Endothelial cell of umbilical vein (primary cell): Measurements from ENCODE around the gene MRGPRD. TPM values are rescaled to one million over a fixed set of nuclear protein-coding genes. Genes with fewer than 3 reads are reported as not detected.
"Not testable (repeated sequence)": the region's sequence is repeated elsewhere in the genome, so short reads cannot be mapped to it uniquely, and the experiment has no call there.

Experiments
- BruUV-seq: library from RNA; stranded (reverse); fragments of 400-500 nt; replicated peaks from 2 replicates; lab custom pipeline; 2021; lab: Mats Ljungman, UMichigan
- CTCF ChIA-PET: fragments of 300-600, 350-600 bp; sonication (Branson Sonifier 250); formaldehyde crosslinking; loops from one replicate; lab custom pipeline; 2021; ENCODE audit warnings: antibody characterized with exemption, inconsistent platforms; lab: Charles Lee
- POLR2A ChIA-PET: fragments of 300-600, 350-600 bp; sonication (Branson Sonifier 250); formaldehyde crosslinking; loops from one replicate; lab custom pipeline; 2021; ENCODE audit warnings: antibody characterized with exemption, inconsistent platforms; lab: Charles Lee
- DNase-seq: peaks from one replicate; pipeline ENCODE4 v3.0.0-alpha.2; 2011; ENCODE audit warnings: low read depth, low spot score
- FAIRE-seq: peaks from 2 replicates; lab custom pipeline; 2011; peaks lifted over from hg19 to GRCh38; lab: Jason Lieb, UNC
- H2AFZ ChIP-seq: 2 replicates; pipeline ENCODE4 v1.6.0; 2012; ENCODE audit warnings: low read depth, low read length, control low read depth, inconsistent platforms
- H3K27ac ChIP-seq: 2 replicates; pipeline ENCODE4 v1.5.1; 2011; ENCODE audit warnings: low read depth, mild to moderate bottlenecking, control low read depth, low read length, moderate library complexity; ENCODE audit not compliant: insufficient read depth
- H3K27me3 ChIP-seq, 2 experiments: 2 replicates each; pipeline versions ENCODE4 v1.6.0 to v1.6.1; 2011; ENCODE audit warnings: low read length in 2 of 2, mixed read lengths in 1 of 2; ENCODE audit not compliant: control insufficient read depth in 2 of 2, insufficient read depth in 2 of 2
- H3K36me3 ChIP-seq, 2 experiments: 2 replicates in 1 of 2; 3 replicates in 1 of 2; pipeline ENCODE4 v1.5.1; 2011; ENCODE audit warnings: low read length in 2 of 2, mild to moderate bottlenecking in 1 of 2, moderate library complexity in 1 of 2; ENCODE audit not compliant: control insufficient read depth in 2 of 2, insufficient read depth in 2 of 2; ENCODE audit errors: extremely low read depth in 1 of 2
- H3K4me1 ChIP-seq: 3 replicates; pipeline ENCODE4 v1.5.1; 2011; ENCODE audit warnings: mild to moderate bottlenecking, low read length; ENCODE audit not compliant: control insufficient read depth, insufficient read depth; ENCODE audit errors: extremely low read depth
- H3K4me2 ChIP-seq: 2 replicates; pipeline ENCODE4 v1.6.1; 2011; ENCODE audit warnings: low read length, control low read depth, mixed read lengths; ENCODE audit not compliant: insufficient read depth
- H3K4me3 ChIP-seq, 3 experiments: fragments of 200-600 bp in 1 of 3; sonication (generic), shearing (Covaris generic) in 1 of 3; replicated peaks in 1 of 3; 2 replicates each; pipeline ENCODE4 v1.5.1; 2011 to 2016; ENCODE audit warnings: control low read depth in 3 of 3, low read length in 3 of 3, mild to moderate bottlenecking in 2 of 3, inconsistent platforms in 1 of 3, low read depth in 1 of 3, moderate library complexity in 1 of 3; ENCODE audit not compliant: insufficient read depth in 1 of 3
- H3K79me2 ChIP-seq: 2 replicates; pipeline ENCODE4 v1.6.0; 2012; ENCODE audit warnings: low read length, inconsistent platforms; ENCODE audit not compliant: control insufficient read depth, insufficient read depth
- H3K9ac ChIP-seq: replicated peaks from 2 replicates; pipeline ENCODE3; 2011; ENCODE audit warnings: low read length, control low read depth; ENCODE audit not compliant: insufficient read depth; ENCODE audit errors: extremely low read depth
- H3K9me1 ChIP-seq: replicated peaks from 3 replicates; pipeline ENCODE4 v1.6.0; 2011; ENCODE audit warnings: mild to moderate bottlenecking, low read length; ENCODE audit not compliant: control insufficient read depth, insufficient read depth; ENCODE audit errors: extremely low read depth
- H3K9me3 ChIP-seq: replicated peaks from 2 replicates; pipeline ENCODE4 v1.5.1; 2012; ENCODE audit warnings: low read length, inconsistent platforms; ENCODE audit not compliant: control insufficient read depth, insufficient read depth
- H4K20me1 ChIP-seq: replicated peaks from 2 replicates; pipeline ENCODE3; 2011; ENCODE audit warnings: mild to moderate bottlenecking, low read length; ENCODE audit not compliant: control insufficient read depth, insufficient read depth; ENCODE audit errors: extremely low read depth
- EZH2 ChIP-seq: IDR thresholded peaks from 2 replicates; pipeline ENCODE4 v1.6.1; 2012; ENCODE audit warnings: borderline replicate concordance, low read depth, mild to moderate bottlenecking, moderate library complexity, low read length, inconsistent platforms; ENCODE audit not compliant: severe bottlenecking
- FOS ChIP-seq: IDR thresholded peaks from 2 replicates; pipeline ENCODE4 v1.6.1; 2011; ENCODE audit warnings: mild to moderate bottlenecking, low read length, moderate library complexity, borderline replicate concordance; ENCODE audit not compliant: insufficient read depth
- GATA2 ChIP-seq: IDR thresholded peaks from 2 replicates; pipeline ENCODE4 v1.7.0; 2011; ENCODE audit warnings: low read depth, mild to moderate bottlenecking, moderate library complexity, mixed read lengths, low read length; ENCODE audit not compliant: insufficient read length, insufficient read depth
- JUN ChIP-seq: IDR thresholded peaks from 2 replicates; pipeline ENCODE4 v1.6.1; 2011; ENCODE audit warnings: borderline replicate concordance, low read depth; ENCODE audit not compliant: insufficient read length, insufficient read depth
- MYC ChIP-seq: IDR thresholded peaks from one replicate; pipeline ENCODE4 v1.6.1; 2011; ENCODE audit warnings: mild to moderate bottlenecking, low read depth, low read length
- POLR2A ChIP-seq: IDR thresholded peaks from 2 replicates; pipeline ENCODE4 v1.6.1; 2012; ENCODE audit warnings: low read depth, mild to moderate bottlenecking, control low read depth, low read length
- POLR2AphosphoS5 ChIP-seq: IDR thresholded peaks from 2 replicates; pipeline ENCODE4 v1.6.1; 2012; ENCODE audit warnings: low read depth, mild to moderate bottlenecking, control low read depth, low read length, moderate library complexity; ENCODE audit not compliant: insufficient read depth
- dilution Hi-C: fragments of 300-500 bp; cut with MboI; formaldehyde crosslinking; loops from one replicate; pipeline ENCODE4 v1.15.0; 2019; ENCODE audit warnings: low sequenced_read_pairs; ENCODE audit not compliant: extremely low pct_ligation_motif_present
- intact Hi-C: fragments of 100-400 bp; cut with micrococcal nuclease; formaldehyde crosslinking; loops from one replicate; pipeline ENCODE4 v1.10.0; 2022
- polyA plus RNA-seq, 4 experiments: library from polyadenylated mRNA; depleted of rRNA in 3 of 4; stranded (reverse) in 3 of 4; unstranded in 1 of 4; fragments of >200 nt; gene quantifications; 2 replicates each; pipeline versions ENCODE4 v1.2.1 to v1.2.3, GENCODE V29; 2011 to 2012; ENCODE audit warnings: missing spikeins in 1 of 4
- total RNA-seq: library from RNA; stranded (reverse); gene quantifications from 2 replicates; pipeline ENCODE4 v1.2.3, GENCODE V29; 2021
- TF ChIP-seq, protein P1 (sequence below), 2 donors: IDR thresholded peaks; 1 replicate in 1 of 2; 2 replicates in 1 of 2; pipeline ENCODE4 v1.5.1; 2011; ENCODE audit warnings: low read length in 2 of 2, mild to moderate bottlenecking in 2 of 2, moderate library complexity in 2 of 2, control low read depth in 1 of 2, inconsistent platforms in 1 of 2, low read depth in 1 of 2; ENCODE audit not compliant: insufficient read depth in 1 of 2; ENCODE audit errors: extremely low read depth in 1 of 2
- TF ChIP-seq, protein P2 (sequence below): IDR thresholded peaks from 2 replicates; pipeline ENCODE4 v1.6.1; 2011; ENCODE audit not compliant: insufficient read depth, insufficient read length

The MRGPRD gene
- total and polyA plus RNA-seq, 2 donors (not counting 3 experiments of a cell fraction or from before 2014, with no cell fraction given) = not detected

DNA sequence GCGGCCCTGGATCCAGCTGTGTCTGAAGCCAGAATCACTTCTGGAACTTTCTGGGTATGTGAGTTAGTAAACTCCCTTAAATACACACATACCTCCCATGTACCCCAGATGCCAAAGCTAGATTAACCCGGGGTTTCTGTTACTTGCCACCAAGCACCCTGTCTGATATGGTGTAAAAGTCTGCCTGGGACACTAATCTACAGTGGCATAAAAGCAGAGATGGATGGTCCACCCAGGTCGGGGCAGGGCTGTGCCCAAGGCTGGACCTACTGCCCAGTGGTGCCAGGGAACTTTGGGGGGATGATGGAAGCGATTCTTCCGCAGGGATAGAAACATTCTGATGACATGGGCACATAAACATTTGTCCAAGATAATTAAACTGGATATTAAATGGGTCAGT is 19.6 kb upstream of the MRGPRD start:
- no TSS peak for BruUV-seq
- Histone ChIP-seq H3K79me2 (no peaks in the 10 kb centered on the region), H3K4me2 (no peak overlapping the region), H3K9ac (no peak overlapping the region), H2AFZ (no peak overlapping the region), H3K27ac (no peak overlapping the region), H3K9me3 (no peaks in the 10 kb centered on the region), H3K27me3 (no peaks in the 10 kb centered on the region), H3K4me1 (peaks cover 4% of the 10 kb centered on the region), H3K4me3 (no peak overlapping the region), H3K36me3 (no peaks in the 10 kb centered on the region), H4K20me1 (no peaks in the 10 kb centered on the region), H3K9me1 (no peaks in the 10 kb centered on the region)
- intact Hi-C loops (no loop called here), dilution Hi-C loops (no loop called here)
- CTCF ChIA-PET = interaction anchor here (1.0 to 1.5 kb wide), 5 partner anchors 13 to 669 kb away, joined by 3 to 5 read pairs (median 3); partner anchors contain the start of gene MRGPRF
- POLR2A ChIA-PET = no interaction called here
- DNase-seq = no peak
- TF ChIP-seq, protein P1, sequence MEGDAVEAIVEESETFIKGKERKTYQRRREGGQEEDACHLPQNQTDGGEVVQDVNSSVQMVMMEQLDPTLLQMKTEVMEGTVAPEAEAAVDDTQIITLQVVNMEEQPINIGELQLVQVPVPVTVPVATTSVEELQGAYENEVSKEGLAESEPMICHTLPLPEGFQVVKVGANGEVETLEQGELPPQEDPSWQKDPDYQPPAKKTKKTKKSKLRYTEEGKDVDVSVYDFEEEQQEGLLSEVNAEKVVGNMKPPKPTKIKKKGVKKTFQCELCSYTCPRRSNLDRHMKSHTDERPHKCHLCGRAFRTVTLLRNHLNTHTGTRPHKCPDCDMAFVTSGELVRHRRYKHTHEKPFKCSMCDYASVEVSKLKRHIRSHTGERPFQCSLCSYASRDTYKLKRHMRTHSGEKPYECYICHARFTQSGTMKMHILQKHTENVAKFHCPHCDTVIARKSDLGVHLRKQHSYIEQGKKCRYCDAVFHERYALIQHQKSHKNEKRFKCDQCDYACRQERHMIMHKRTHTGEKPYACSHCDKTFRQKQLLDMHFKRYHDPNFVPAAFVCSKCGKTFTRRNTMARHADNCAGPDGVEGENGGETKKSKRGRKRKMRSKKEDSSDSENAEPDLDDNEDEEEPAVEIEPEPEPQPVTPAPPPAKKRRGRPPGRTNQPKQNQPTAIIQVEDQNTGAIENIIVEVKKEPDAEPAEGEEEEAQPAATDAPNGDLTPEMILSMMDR (IDR thresholded peaks at IDR 0.05; ENCODE audit: extremely low read depth in 1 of 2, insufficient read depth in 1 of 2, low read depth in 1 of 2, low read length in 2 of 2) = no peak
- TF ChIP-seq FOS (no peak), JUN (no peak), POLR2A (no peak), GATA2 (no peak), POLR2AphosphoS5 (no peak), EZH2 (no peak), MYC (no peak)
- TF ChIP-seq, protein P2, sequence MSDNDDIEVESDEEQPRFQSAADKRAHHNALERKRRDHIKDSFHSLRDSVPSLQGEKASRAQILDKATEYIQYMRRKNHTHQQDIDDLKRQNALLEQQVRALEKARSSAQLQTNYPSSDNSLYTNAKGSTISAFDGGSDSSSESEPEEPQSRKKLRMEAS = no peak
- no peak for FAIRE-seq

DNA sequence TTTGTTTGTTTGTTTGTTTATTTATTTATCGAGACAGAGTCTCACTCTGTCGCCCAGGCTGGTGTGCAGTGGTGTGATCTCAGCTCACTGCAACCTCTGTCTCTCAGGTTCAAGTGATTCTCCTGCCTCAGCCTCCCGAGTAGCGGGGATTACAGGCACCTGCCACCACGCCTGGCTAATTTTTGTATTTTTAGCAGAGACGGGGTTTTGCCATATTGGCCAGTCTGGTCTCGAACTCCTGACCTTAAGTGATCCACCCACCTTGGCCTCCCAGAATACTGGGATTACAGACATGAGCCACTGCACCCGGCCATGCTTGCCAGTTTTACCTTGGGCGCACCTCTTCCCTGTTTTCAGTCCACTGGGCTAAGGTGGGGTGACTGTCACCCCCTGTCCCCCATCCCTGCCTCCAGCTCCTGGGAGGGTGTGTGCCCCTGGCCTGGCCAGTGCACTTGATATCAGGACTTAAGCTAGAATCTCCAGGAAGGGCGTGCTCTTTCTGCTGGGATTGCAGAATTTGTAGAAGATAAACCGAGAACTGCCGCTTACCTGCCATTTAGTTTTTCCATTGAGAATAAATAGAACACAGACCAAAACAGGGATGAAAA is 19.1 kb upstream of the MRGPRD start:
- FAIRE-seq, POLR2A ChIA-PET, H3K9me1 ChIP-seq, H3K9me3 ChIP-seq, H3K27me3 ChIP-seq, H3K4me1 ChIP-seq, CTCF ChIA-PET, intact Hi-C loops, H4K20me1 ChIP-seq, BruUV-seq, H3K4me3 ChIP-seq, H2AFZ ChIP-seq, H3K36me3 ChIP-seq, H3K27ac ChIP-seq, H3K4me2 ChIP-seq, H3K79me2 ChIP-seq, H3K9ac ChIP-seq, dilution Hi-C loops, DNase-seq: not testable (repeated sequence)
